Testis (tissue), 2 donors: ENCODE measurements around the gene AGPAT2.

Experiments used
- CTCF ChIP-seq, 3 experiments: fragments of 450-650 bp in 2 of 3; fragments of 200-600 bp in 1 of 3; sonication (generic) in 1 of 3; IDR thresholded peaks; one replicate each; pipeline ENCODE4 v1.5.1; 2016 to 2019; ENCODE audit warnings: antibody characterized with exemption in 3 of 3, mild to moderate bottlenecking in 2 of 3, moderate library complexity in 1 of 3
- POLR2A ChIP-seq: fragments of 450-650 bp; IDR thresholded peaks from one replicate; pipeline ENCODE4 v1.6.1; 2017; ENCODE audit warnings: antibody characterized with exemption, mild to moderate bottlenecking, moderate library complexity

GRCh38 chr9:136666372-136667213 is 20.7 kb downstream of the AGPAT2 start:
- no peak for TF ChIP-seq CTCF (IDR thresholded peaks at IDR 0.05)
- TF ChIP-seq POLR2A: no peak
